Mucosa of rectum (tissue), 2 donors: ENCODE data around the gene MAFF.
"Not testable (repeated sequence)": the region's sequence is repeated elsewhere in the genome, so short reads cannot be mapped to it uniquely, and the experiment has no call there.

ENCODE experiments used
- H3K27ac ChIP-seq, 2 donors: one replicate each; pipeline ENCODE4 v1.7.0; 2013; ENCODE audit warnings: inconsistent platforms in 2 of 2, low read depth in 2 of 2, low read length in 2 of 2
- H3K27me3 ChIP-seq, 2 donors: one replicate each; pipeline ENCODE4 v1.7.0; 2013; ENCODE audit warnings: low read length in 2 of 2; ENCODE audit not compliant: control insufficient read depth in 2 of 2, insufficient read depth in 2 of 2
- H3K36me3 ChIP-seq, 2 donors: one replicate each; pipeline ENCODE4 v1.7.0; 2013; ENCODE audit warnings: low read length in 2 of 2; ENCODE audit not compliant: control insufficient read depth in 2 of 2, insufficient read depth in 2 of 2
- H3K4me1 ChIP-seq, 2 donors: one replicate each; pipeline ENCODE4 v1.7.0; 2013; ENCODE audit warnings: low read length in 2 of 2, mild to moderate bottlenecking in 1 of 2; ENCODE audit not compliant: control insufficient read depth in 2 of 2, insufficient read depth in 2 of 2
- H3K4me3 ChIP-seq, 2 donors: one replicate each; pipeline ENCODE4 v1.7.0; 2013; ENCODE audit warnings: low read length in 2 of 2
- H3K9ac ChIP-seq, 2 donors: one replicate each; pipeline ENCODE4 v1.7.0; 2013; ENCODE audit warnings: low read length in 2 of 2, low read depth in 1 of 2, mild to moderate bottlenecking in 1 of 2
- H3K9me3 ChIP-seq, 2 donors: one replicate each; pipeline ENCODE4 v1.7.0; 2013; ENCODE audit warnings: low read length in 2 of 2; ENCODE audit not compliant: control insufficient read depth in 2 of 2
- donor health status: healthy.
- donor health status: Normal muscosa, but diverticular disease.

Gene MAFF

GRCh38 chr22:38232196-38232595, 30.4 kb downstream of the MAFF start:
- H3K27me3 ChIP-seq = no peaks in the 10 kb centered on the region
- peaks cover 26 to 41% of the 10 kb centered on the region in 2 donors for H3K36me3 ChIP-seq
- H3K4me1 ChIP-seq = peaks cover 27 to 30% of the 10 kb centered on the region in 2 donors
- H3K9ac ChIP-seq = no peak overlapping the region
- no peaks in the 10 kb centered on the region for H3K9me3 ChIP-seq
- no peak overlapping the region for H3K4me3 ChIP-seq
- no peak overlapping the region for H3K27ac ChIP-seq

GRCh38 chr22:38233427-38233826, 31.6 kb downstream of the MAFF start:
- no peak overlapping the region for H3K9ac ChIP-seq
- H3K36me3 ChIP-seq = peaks cover 26 to 37% of the 10 kb centered on the region in 2 donors
- no peak overlapping the region for H3K27ac ChIP-seq

GRCh38 chr22:38233856-38234255, 32.1 kb downstream of the MAFF start:
- Histone ChIP-seq H3K4me1 (peaks cover 20 to 23% of the 10 kb centered on the region in 2 donors), H3K36me3 (peaks cover 26 to 37% of the 10 kb centered on the region in 2 donors)
- not testable (repeated sequence) for H3K27ac ChIP-seq, H3K4me3 ChIP-seq, H3K9me3 ChIP-seq, H3K27me3 ChIP-seq, H3K9ac ChIP-seq

More at GRCh38 chr22:38233427-38233826, 31.6 kb downstream of the MAFF start:
- H3K27me3 ChIP-seq = no peaks in the 10 kb centered on the region
- H3K4me3 ChIP-seq = no peak overlapping the region
- no peaks in the 10 kb centered on the region for H3K9me3 ChIP-seq
- H3K4me1 ChIP-seq = peaks cover 21 to 23% of the 10 kb centered on the region in 2 donors

GRCh38 chr22:38235240-38235850, 33.6 kb downstream of the MAFF start:
- H3K4me1 ChIP-seq = peaks cover 15 to 24% of the 10 kb centered on the region in 2 donors
- no peaks in the 10 kb centered on the region for H3K9me3 ChIP-seq
- no peak overlapping the region for H3K4me3 ChIP-seq
- no peak overlapping the region for H3K27ac ChIP-seq
- H3K9ac ChIP-seq = no peak overlapping the region
- no peaks in the 10 kb centered on the region for H3K27me3 ChIP-seq
- H3K36me3 ChIP-seq = peaks cover 26 to 37% of the 10 kb centered on the region in 2 donors

GRCh38 chr22:38236786-38237185, 35.0 kb downstream of the MAFF start:
- no peak overlapping the region for H3K4me3 ChIP-seq
- peaks cover 13 to 25% of the 10 kb centered on the region in 2 donors for H3K4me1 ChIP-seq
- H3K9me3 ChIP-seq = no peaks in the 10 kb centered on the region
- H3K27me3 ChIP-seq = no peaks in the 10 kb centered on the region
- no peak overlapping the region for H3K27ac ChIP-seq
- no peak overlapping the region for H3K9ac ChIP-seq
- peaks cover 18 to 24% of the 10 kb centered on the region in 2 donors for H3K36me3 ChIP-seq

GRCh38 chr22:38238519-38239071, 36.8 kb downstream of the MAFF start:
- Histone ChIP-seq H3K36me3 (peaks cover 11 to 16% of the 10 kb centered on the region in 2 donors), H3K9me3 (no peaks in the 10 kb centered on the region), H3K4me3 (no peak overlapping the region), H3K4me1 (peaks cover 26 to 39% of the 10 kb centered on the region in 2 donors), H3K9ac (no peak overlapping the region), H3K27ac (peak overlapping the region; percentile 38 to 46), H3K27me3 (no peaks in the 10 kb centered on the region)

GRCh38 chr22:38239101-38239761, 37.4 kb downstream of the MAFF start:
- peak overlapping the region in 1 of 2 donors; percentile 14 for H3K9ac ChIP-seq

GRCh38 chr22:38240734-38241252, 39.0 kb downstream of the MAFF start:
- Histone ChIP-seq H3K4me3 (no peak overlapping the region), H3K27ac (peak overlapping the region in 1 of 2 donors; percentile 14), H3K9me3 (no peaks in the 10 kb centered on the region), H3K4me1 (peaks cover 30 to 41% of the 10 kb centered on the region in 2 donors), H3K9ac (peak overlapping the region in 1 of 2 donors; percentile 6), H3K36me3 (peaks cover 13% of the 10 kb centered on the region in 2 donors), H3K27me3 (no peaks in the 10 kb centered on the region)

More at GRCh38 chr22:38239101-38239761, 37.4 kb downstream of the MAFF start:
- Histone ChIP-seq H3K4me1 (peaks cover 30 to 41% of the 10 kb centered on the region in 2 donors), H3K9me3 (no peaks in the 10 kb centered on the region), H3K36me3 (peaks cover 16 to 18% of the 10 kb centered on the region in 2 donors), H3K27ac (peak overlapping the region; percentile 38 to 46), H3K27me3 (no peaks in the 10 kb centered on the region), H3K4me3 (no peak overlapping the region)

- Histone ChIP-seq H3K27ac (peak overlapping the region; percentile 74 to 76), H3K36me3 (peaks cover 21 to 23% of the 10 kb centered on the region in 2 donors), H3K9me3 (no peaks in the 10 kb centered on the region), H3K9ac (peak overlapping the region; percentile 40 to 52), H3K4me3 (peak overlapping the region in 1 of 2 donors; percentile 6), H3K27me3 (no peaks in the 10 kb centered on the region), H3K4me1 (peaks cover 40 to 47% of the 10 kb centered on the region in 2 donors)
These were observed 41.4 kb downstream of the MAFF start for GRCh38 chr22:38243007-38243765.
